HCT116 (cell line): ENCODE results near the gene KCNH3.

Experiments used
- ATF3 ChIP-seq: IDR thresholded peaks from 2 replicates; pipeline ENCODE4 v1.6.1; 2012
- CTCF ChIP-seq, 3 experiments: fragments of 200-600 bp in 1 of 3; sonication (generic) in 1 of 3; IDR thresholded peaks in 2 of 3; conservative IDR thresholded peaks in 1 of 3; 2 replicates each; pipeline ENCODE4 v1.5.1; 2012 to 2017; ENCODE audit warnings: low read depth in 2 of 3, low read length in 2 of 3, antibody characterized with exemption in 1 of 3, borderline replicate concordance in 1 of 3, control low read depth in 1 of 3, mild to moderate bottlenecking in 1 of 3, mixed read lengths in 1 of 3, mixed run types in 1 of 3, moderate library complexity in 1 of 3; ENCODE audit not compliant: insufficient read depth in 1 of 3
- EZH2 ChIP-seq: fragments of 200-600 bp; sonication (generic); IDR thresholded peaks from 2 replicates; pipeline ENCODE4 v1.6.1; 2017; ENCODE audit warnings: antibody characterized with exemption, mixed run types
- EZH2phosphoT487 ChIP-seq: fragments of 200-600 bp; IDR thresholded peaks from 2 replicates; pipeline ENCODE4 v1.6.1; 2018; ENCODE audit warnings: antibody characterized with exemption, borderline replicate concordance
- FOSL1 ChIP-seq: IDR thresholded peaks from 2 replicates; pipeline ENCODE4 v1.6.1; 2012; ENCODE audit warnings: low read depth
- MAX ChIP-seq: IDR thresholded peaks from 2 replicates; pipeline ENCODE4 v1.6.1; 2012
- POLR2AphosphoS5 ChIP-seq: IDR thresholded peaks from 2 replicates; pipeline ENCODE4 v1.6.1; 2011; ENCODE audit warnings: mild to moderate bottlenecking, low read depth, low read length, moderate library complexity
- RAD21 ChIP-seq: IDR thresholded peaks from 2 replicates; pipeline ENCODE4 v1.6.1; 2012; ENCODE audit warnings: low read depth, mild to moderate bottlenecking
- REST ChIP-seq: IDR thresholded peaks from 2 replicates; pipeline ENCODE4 v1.6.1; 2012; ENCODE audit warnings: low read depth
- SP1 ChIP-seq: IDR thresholded peaks from 2 replicates; pipeline ENCODE4 v1.6.1; 2012; ENCODE audit warnings: low read depth

- TF ChIP-seq CTCF (IDR thresholded peaks at IDR 0.05 in 2 of 3, conservative IDR thresholded peaks at IDR 0.05 in 1 of 3; ENCODE audit: borderline replicate concordance in 1 of 3, insufficient read depth in 1 of 3, low read depth in 2 of 3, low read length in 2 of 3) (no peak), EZH2 (no peak), ATF3 (no peak), SP1 (no peak), REST (no peak), FOSL1 (no peak), RAD21 (no peak), MAX (no peak), POLR2AphosphoS5 (no peak), EZH2phosphoT487 (no peak)
Observed at GRCh38 chr12:49585477-49586459, 46.9 kb downstream of the KCNH3 start.
